GM23338 (cell line): ENCODE measurements around the gene SCN2B. TPM values are rescaled to one million over a fixed set of nuclear protein-coding genes. Genes with fewer than 3 reads are reported as not detected.

Experiments
- ATAC-seq: fragments of 200-7000 bp; cut with Tn5 transposase; 3 replicates; pipeline ENCODE4 v1.9.1; 2020
- DNase-seq: peaks from one replicate; pipeline ENCODE4 v3.0.0-alpha.2; 2015; ENCODE audit warnings: low spot score
- H2AFZ ChIP-seq: fragments of 200-600 bp; sonication (generic); 2 replicates; pipeline ENCODE4 v1.8.0; 2016; ENCODE audit warnings: antibody characterized with exemption, mild to moderate bottlenecking, moderate library complexity
- H3F3A ChIP-seq: fragments of 200-600 bp; sonication (generic); replicated peaks from 2 replicates; pipeline ENCODE4 v1.8.0; 2017; ENCODE audit warnings: antibody characterized with exemption, mixed run types, low read depth
- H3K27ac ChIP-seq: fragments of 200-600 bp; sonication (generic); 2 replicates; pipeline ENCODE4 v1.6.1; 2016; ENCODE audit warnings: low read depth
- H3K27me3 ChIP-seq: fragments of 200-600 bp; sonication (generic); 2 replicates; pipeline ENCODE4 v1.8.0; 2016; ENCODE audit warnings: mild to moderate bottlenecking, mixed run types, moderate library complexity; ENCODE audit not compliant: insufficient read depth
- H3K36me3 ChIP-seq: fragments of 200-600 bp; sonication (generic); 2 replicates; pipeline ENCODE4 v1.8.0; 2016; ENCODE audit warnings: mild to moderate bottlenecking; ENCODE audit not compliant: insufficient read depth
- H3K4me1 ChIP-seq: fragments of 200-600 bp; sonication (generic); 2 replicates; pipeline ENCODE4 v1.8.0; 2016; ENCODE audit warnings: mild to moderate bottlenecking, moderate library complexity; ENCODE audit not compliant: insufficient read depth
- H3K4me2 ChIP-seq: fragments of 200-600 bp; sonication (generic); 2 replicates; pipeline ENCODE4 v1.7.1; 2017; ENCODE audit warnings: mixed run types
- H3K4me3 ChIP-seq: fragments of 200-600 bp; sonication (generic); 2 replicates; pipeline ENCODE4 v1.6.1; 2016; ENCODE audit warnings: mixed run types
- H3K79me2 ChIP-seq: fragments of 200-600 bp; sonication (generic); replicated peaks from 2 replicates; pipeline ENCODE4 v1.8.0; 2017; ENCODE audit warnings: mild to moderate bottlenecking; ENCODE audit not compliant: insufficient read depth
- H3K9me2 ChIP-seq: fragments of 200-600 bp; sonication (generic); 2 replicates; pipeline ENCODE4 v1.8.0; 2017; ENCODE audit not compliant: insufficient read depth
- H4K20me1 ChIP-seq: fragments of 200-600 bp; sonication (generic); replicated peaks from 2 replicates; pipeline ENCODE4 v1.8.0; 2017; ENCODE audit warnings: mild to moderate bottlenecking; ENCODE audit not compliant: insufficient read depth
- H3K27ac Mint-ChIP-seq: 2 replicates; pipeline ENCODE4 v1.8.0; 2020; ENCODE audit warnings: inconsistent platforms, mild to moderate bottlenecking, moderate library complexity, mixed read lengths
- H3K27me3 Mint-ChIP-seq: 3 replicates; pipeline ENCODE4 v1.8.0; 2022; ENCODE audit warnings: low read depth, mild to moderate bottlenecking, moderate library complexity, mixed read lengths, inconsistent platforms; ENCODE audit not compliant: insufficient read depth, poor library complexity
- H3K36me3 Mint-ChIP-seq: 3 replicates; pipeline ENCODE4 v1.8.0; 2021; ENCODE audit warnings: low read depth, mild to moderate bottlenecking, inconsistent platforms, moderate library complexity, mixed read lengths
- H3K4me1 Mint-ChIP-seq: 3 replicates; pipeline ENCODE4 v1.8.0; 2020; ENCODE audit warnings: mild to moderate bottlenecking, inconsistent platforms, mixed read lengths
- H3K4me3 Mint-ChIP-seq: 3 replicates; pipeline ENCODE4 v1.8.0; 2021; ENCODE audit warnings: moderate library complexity, mild to moderate bottlenecking, inconsistent platforms, mixed read lengths
- H3K9me3 Mint-ChIP-seq: 3 replicates; pipeline ENCODE4 v1.8.0; 2020; ENCODE audit warnings: moderate library complexity, mild to moderate bottlenecking, inconsistent platforms, mixed read lengths
- CREB1 ChIP-seq: fragments of 250-450 bp; sonication (Bioruptor Pico); IDR thresholded peaks from 2 replicates; pipeline ENCODE4 v1.5.0; 2020; ENCODE audit warnings: low read depth, mild to moderate bottlenecking, moderate library complexity
- CTCF ChIP-seq, 2 experiments: fragments of 200-600 bp in 1 of 2; sonication (generic) in 1 of 2; conservative IDR thresholded peaks; 2 replicates each; pipeline versions ENCODE4 v1.5.1 to v1.6.1; 2016 to 2017; ENCODE audit warnings: antibody characterized with exemption in 2 of 2, low read depth in 2 of 2, mild to moderate bottlenecking in 2 of 2, moderate library complexity in 1 of 2
- ETS1 ChIP-seq: IDR thresholded peaks from 2 replicates; pipeline ENCODE4 v1.6.1; 2016; ENCODE audit warnings: antibody characterized with exemption
- EZH2 ChIP-seq: fragments of 200-600 bp; sonication (generic); IDR thresholded peaks from one replicate; pipeline ENCODE4 v1.8.0; 2017; ENCODE audit warnings: antibody characterized with exemption, mild to moderate bottlenecking, low read depth; ENCODE audit not compliant: unreplicated experiment
- EZH2phosphoT487 ChIP-seq: fragments of 200-600 bp; sonication (generic); IDR thresholded peaks from one replicate; pipeline ENCODE4 v1.8.1; 2018; ENCODE audit warnings: antibody characterized with exemption; ENCODE audit not compliant: unreplicated experiment
- POLR2AphosphoS5 ChIP-seq: IDR thresholded peaks from 2 replicates; pipeline ENCODE4 v1.6.1; 2016; ENCODE audit warnings: antibody characterized with exemption, low read depth
- REST ChIP-seq: IDR thresholded peaks from one replicate; pipeline ENCODE4 v1.6.1; 2018; ENCODE audit warnings: antibody characterized with exemption; ENCODE audit not compliant: unreplicated experiment
- STAT1 ChIP-seq: IDR thresholded peaks from one replicate; pipeline ENCODE4 v1.6.1; 2016; ENCODE audit warnings: antibody characterized with exemption; ENCODE audit not compliant: unreplicated experiment
- ZNF114 ChIP-seq: fragments of 250-450 bp; sonication (Bioruptor Pico); IDR thresholded peaks from 2 replicates; pipeline ENCODE4 v1.5.0; 2020; ENCODE audit warnings: mild to moderate bottlenecking, moderate library complexity
- ZNF331 ChIP-seq: fragments of 250-450 bp; sonication (Bioruptor Pico); IDR thresholded peaks from 2 replicates; pipeline ENCODE4 v1.5.0; 2020; ENCODE audit warnings: low read depth, mild to moderate bottlenecking, moderate library complexity
- ZNF462 ChIP-seq: fragments of 250-450 bp; sonication (Bioruptor Pico); IDR thresholded peaks from 2 replicates; pipeline ENCODE4 v1.5.0; 2020; ENCODE audit warnings: mild to moderate bottlenecking, moderate library complexity
- polyA plus RNA-seq: library from polyadenylated mRNA; unstranded; fragments of >200 nt; fragmentation: Nextera tagmentation; extraction: Ambion mirVana; gene quantifications from 2 replicates; pipeline ENCODE4 v1.2.1, GENCODE V29; 2016
- total RNA-seq: library from RNA; depleted of rRNA; stranded (reverse); fragments of >200 nt; shearing (Covaris generic); gene quantifications from 2 replicates; pipeline ENCODE4 v1.2.3, GENCODE V29; 2014

The SCN2B gene
- total and polyA plus RNA-seq, 2 experiments from 2014 or later: 0.03 TPM; not detected in 1

GRCh38 chr11:118201966-118202365 lies 25.5 kb upstream of the SCN2B start (continued):
- no peak for TF ChIP-seq ZNF462 (CRISPR knock-in tag)
- TF ChIP-seq EZH2phosphoT487: no peak
- no peak for TF ChIP-seq ZNF331 (CRISPR knock-in tag)
- no peak for TF ChIP-seq EZH2

- H3K27me3 ChIP-seq: no peaks in the 10 kb centered on the region
- H3K4me1 Mint-ChIP-seq: peaks cover 21% of the 10 kb centered on the region; the same call in 2 of the 3 replicates
- H3K4me3 ChIP-seq: no peak overlapping the region
- no peaks in the 10 kb centered on the region for H3F3A ChIP-seq
- no peaks in the 10 kb centered on the region for H3K79me2 ChIP-seq
- no peak overlapping the region for H2AFZ ChIP-seq
- no peaks in the 10 kb centered on the region for H3K36me3 Mint-ChIP-seq
- peaks cover 9% of the 10 kb centered on the region; the same call in 1 of the 2 replicates for H3K4me1 ChIP-seq
- no peaks in the 10 kb centered on the region for H4K20me1 ChIP-seq
- no peak overlapping the region for H3K4me2 ChIP-seq
- H3K4me3 Mint-ChIP-seq: no peak overlapping the region
- no peaks in the 10 kb centered on the region for H3K9me3 Mint-ChIP-seq
- no peaks in the 10 kb centered on the region for H3K36me3 ChIP-seq
- no peak overlapping the region for H3K27ac ChIP-seq
- H3K27ac Mint-ChIP-seq: no peak overlapping the region
- H3K27me3 Mint-ChIP-seq: peaks cover 2% of the 10 kb centered on the region
- DNase-seq: no peak
- peaks cover 6% of the 10 kb centered on the region; the same call in 1 of the 2 replicates for H3K9me2 ChIP-seq
- ATAC-seq: no peak
- no peak for TF ChIP-seq ZNF114 (CRISPR knock-in tag)
- TF ChIP-seq POLR2AphosphoS5: no peak
- no peak for TF ChIP-seq EZH2phosphoT487
- TF ChIP-seq STAT1: no peak
- TF ChIP-seq ZNF331 (CRISPR knock-in tag): no peak
- TF ChIP-seq CTCF (conservative IDR thresholded peaks at IDR 0.05; ENCODE audit: low read depth in 2 of 2): no peak
- TF ChIP-seq EZH2: no peak
- no peak for TF ChIP-seq ETS1
- TF ChIP-seq REST: no peak
- no peak for TF ChIP-seq CREB1 (CRISPR knock-in tag)
Observed at GRCh38 chr11:118200901-118201680, 24.7 kb upstream of the SCN2B start.
